ENCODE measurements around the gene MCM3.

MCM3 gene

GRCh38 chr6:52244400-52244799, 40.1 kb downstream of the MCM3 start, which contains the start of gene IL17F:
Gene IL17F (minus strand): TSS chr6:52244500. CDS start chr6:52244429, 71 bp downstream.
- no peak for DNase-seq

GRCh38 chr6:52243282-52243893, 41.2 kb downstream of the MCM3 start:
- DNase-seq: no peak

GRCh38 chr6:52241819-52242218, 42.7 kb downstream of the MCM3 start:
- no peak for DNase-seq

DNA sequence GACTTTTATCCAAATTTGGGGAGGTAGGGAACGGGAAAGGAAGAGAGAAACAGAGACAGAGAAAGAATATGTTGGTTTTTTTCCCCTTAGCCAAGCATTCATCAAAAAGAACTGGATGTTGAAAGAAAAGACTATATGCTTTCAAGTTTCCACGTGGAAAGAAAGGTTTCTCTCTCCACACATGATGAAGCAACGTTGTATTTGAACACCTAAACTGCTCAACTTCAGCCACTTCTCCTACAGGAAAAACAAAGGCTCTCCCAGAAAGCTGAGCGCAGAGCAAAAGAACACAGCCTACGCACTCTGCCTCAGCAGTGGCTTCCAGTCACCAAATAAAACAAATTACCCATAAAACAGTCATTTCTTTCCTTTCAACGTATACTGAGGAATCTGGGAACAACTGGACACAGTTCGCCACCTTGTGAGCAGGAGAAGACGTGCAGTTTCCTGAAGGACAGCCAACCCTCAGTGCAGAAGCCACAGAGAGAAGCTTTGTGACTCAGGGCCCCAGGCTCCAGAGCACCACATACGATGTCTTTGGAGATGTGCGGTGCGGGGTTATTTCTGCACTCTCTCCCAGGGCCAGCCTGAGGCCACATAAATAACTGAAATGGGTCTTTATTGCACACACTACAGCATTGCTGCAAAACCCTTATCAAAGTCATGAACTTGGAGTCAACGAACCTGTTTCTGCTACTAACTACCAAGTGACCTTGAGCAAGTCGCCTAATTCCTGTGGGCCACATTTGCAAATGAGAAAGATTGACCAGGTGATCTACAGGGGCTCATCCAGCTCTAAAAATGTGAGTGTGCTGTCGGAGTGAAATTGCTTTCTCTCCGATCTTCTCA, 50.3 kb downstream of the MCM3 start:
- no peak for DNase-seq

GRCh38 chr6:52233005-52233404, 51.5 kb downstream of the MCM3 start:
- no peak for DNase-seq

GRCh38 chr6:52231406-52232127, 53.0 kb downstream of the MCM3 start:
- no peak for DNase-seq

- DNase-seq: no peak
These were observed 53.9 kb downstream of the MCM3 start for GRCh38 chr6:52230685-52231084.

DNA sequence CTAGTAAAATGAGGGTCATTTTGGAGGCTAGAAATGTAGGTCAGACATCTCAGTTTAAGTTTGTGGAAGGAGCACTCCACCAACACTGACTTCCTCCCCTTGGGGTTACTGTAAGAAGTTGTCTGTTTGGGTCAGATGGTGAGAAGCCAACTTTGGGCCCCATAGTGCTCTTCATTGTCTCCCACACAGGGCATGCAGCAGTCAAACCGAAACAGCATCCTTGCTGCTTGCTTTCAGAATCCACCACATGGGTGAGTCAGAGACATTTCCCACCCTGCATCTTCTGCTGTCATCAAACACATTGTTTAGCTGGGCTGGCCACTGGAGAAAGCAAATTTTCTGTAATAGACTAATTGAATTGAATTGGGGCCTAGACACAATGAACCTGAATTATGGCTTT, 57.0 kb downstream of the MCM3 start:
- peak; percentile 37 for DNase-seq

GRCh38 chr6:52221302-52221701, 63.2 kb downstream of the MCM3 start:
- DNase-seq: no peak

DNA sequence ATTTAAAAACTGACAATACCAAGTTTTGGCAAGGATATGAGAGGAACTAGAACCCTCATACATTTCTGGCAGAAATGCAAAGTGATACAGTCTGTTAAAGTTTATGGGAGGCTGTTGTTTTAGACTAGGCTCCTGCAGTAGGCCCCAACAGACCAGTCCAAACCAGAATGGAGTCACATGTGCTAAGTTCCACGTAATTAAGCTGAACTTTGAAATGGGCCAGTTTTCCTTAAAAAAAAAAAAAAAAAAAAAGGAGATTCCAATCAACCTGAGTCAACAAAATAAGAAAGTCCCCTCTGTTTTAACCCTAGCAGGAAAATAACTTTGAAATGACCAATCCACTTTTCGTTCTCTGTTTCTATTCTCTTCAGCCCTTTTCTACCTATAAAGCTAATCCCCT, 66.8 kb downstream of the MCM3 start:
- DNase-seq: no peak

DNA sequence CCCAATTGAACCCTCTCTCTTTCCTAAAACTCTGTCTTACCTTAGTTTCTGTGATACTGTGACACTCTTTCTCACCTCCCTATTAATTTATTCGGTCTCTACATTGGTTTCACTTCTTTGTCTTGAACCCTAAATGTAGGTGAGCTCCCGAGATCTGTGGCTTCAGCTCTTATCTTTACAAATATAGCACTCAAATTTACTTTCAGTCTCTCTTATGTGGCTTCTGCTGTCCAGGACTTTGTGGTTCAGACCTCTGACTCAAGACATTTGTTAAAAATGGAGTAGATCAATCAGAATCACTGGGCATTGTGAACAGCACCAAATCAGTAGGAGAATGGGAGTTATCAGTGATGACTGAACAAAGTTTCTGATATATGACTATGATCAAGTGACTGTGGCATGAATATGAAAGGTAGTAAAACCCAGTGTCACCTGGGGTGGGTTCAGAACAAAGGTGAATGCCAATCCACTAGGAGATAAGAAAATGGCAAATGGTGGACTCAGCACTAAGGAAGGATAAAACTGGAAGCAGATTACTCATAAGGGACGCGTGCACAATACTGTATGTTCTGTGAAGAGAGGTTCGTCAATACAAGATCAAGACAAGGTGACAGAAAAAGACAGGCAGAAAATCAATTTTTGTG, 67.5 kb downstream of the MCM3 start:
- no peak for DNase-seq

DNA sequence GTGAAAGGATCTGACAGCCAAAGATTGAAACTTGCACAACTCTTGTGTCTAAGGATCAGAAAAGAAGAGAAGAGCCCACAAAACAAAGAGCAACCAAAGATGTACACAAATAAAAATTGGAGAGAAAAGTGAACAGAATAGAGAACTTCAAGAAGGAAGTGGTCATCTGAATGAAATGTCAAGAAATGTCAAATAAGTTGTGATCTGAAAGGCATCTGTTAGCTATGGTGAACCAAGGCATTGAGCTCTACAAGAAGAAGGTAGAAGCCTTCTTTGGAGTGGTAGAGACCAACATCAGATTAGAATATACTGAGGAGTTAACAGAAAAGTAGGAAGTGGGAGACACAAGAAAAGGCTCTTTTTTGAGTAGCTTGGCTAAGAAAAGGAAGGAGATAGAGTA, 68.8 kb downstream of the MCM3 start:
- no peak for DNase-seq
